NB4 (cell line): ENCODE results near the gene GPC1.

Experiments used
- DNase-seq: peaks from one replicate; pipeline ENCODE4 v3.0.0; 2010; ENCODE audit warnings: low read depth
- H3K4me3 ChIP-seq: one replicate; pipeline ENCODE4 v1.5.1; 2011; ENCODE audit warnings: mild to moderate bottlenecking, low read depth, low read length, moderate library complexity
- MYC ChIP-seq: IDR thresholded peaks from 2 replicates; pipeline ENCODE4 v1.6.1; 2011; ENCODE audit warnings: low read depth, low read length
- POLR2A ChIP-seq: IDR thresholded peaks from 2 replicates; pipeline ENCODE4 v1.6.1; 2011; ENCODE audit warnings: mild to moderate bottlenecking; ENCODE audit not compliant: insufficient read length; ENCODE audit errors: extremely low read depth
- TF ChIP-seq, protein P1 (sequence below): IDR thresholded peaks from one replicate; pipeline ENCODE4 v1.5.1; 2012; ENCODE audit warnings: low read depth, low read length
- TF ChIP-seq, protein P2 (sequence below): IDR thresholded peaks from 2 replicates; pipeline ENCODE4 v1.6.1; 2011; ENCODE audit warnings: low read depth, low read length

The GPC1 gene

DNA sequence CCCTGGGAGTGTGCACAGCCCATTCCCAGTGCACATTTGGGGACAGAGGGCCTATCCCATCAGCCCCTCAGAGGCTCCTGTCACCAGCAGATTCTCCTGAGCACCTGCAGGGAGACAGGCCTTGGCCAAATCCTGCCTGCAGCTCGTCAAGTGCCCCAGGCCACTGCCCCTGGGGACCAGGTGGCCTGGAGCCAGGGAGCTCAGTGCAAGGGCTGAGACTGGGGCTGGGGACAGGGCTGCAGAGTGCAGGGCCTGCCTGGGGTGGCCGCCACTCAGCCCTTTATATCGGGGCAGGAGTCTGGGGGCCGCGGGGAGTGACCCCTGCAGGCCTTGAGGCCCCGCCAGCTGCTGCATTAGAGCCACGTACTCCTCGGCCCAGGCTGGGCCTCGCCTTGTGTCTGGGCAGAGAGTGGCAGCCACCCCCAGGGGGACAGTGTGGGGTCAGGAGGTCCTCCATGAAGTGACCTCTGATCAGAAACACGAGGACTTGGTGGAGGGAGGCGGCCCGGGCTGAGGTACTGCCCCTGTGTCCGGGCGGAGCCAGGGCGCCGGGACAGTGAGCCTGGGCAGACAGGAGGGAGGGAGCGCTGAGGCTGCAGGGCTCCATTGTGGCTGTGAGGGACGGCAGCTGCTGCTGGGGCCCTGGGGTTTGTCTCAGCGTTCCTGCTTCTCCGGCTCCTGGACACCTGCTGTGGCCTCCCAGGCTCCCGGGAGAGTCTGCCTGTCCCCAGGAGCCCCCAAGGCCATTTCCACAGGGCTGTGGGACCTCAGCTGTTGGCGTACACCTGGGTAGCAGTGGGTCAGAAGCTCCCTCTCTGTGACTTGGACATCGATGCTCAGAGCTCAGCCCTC is 24.2 kb downstream of the GPC1 start:
- TF ChIP-seq MYC (no peak), POLR2A (no peak)
- TF ChIP-seq, protein P1, sequence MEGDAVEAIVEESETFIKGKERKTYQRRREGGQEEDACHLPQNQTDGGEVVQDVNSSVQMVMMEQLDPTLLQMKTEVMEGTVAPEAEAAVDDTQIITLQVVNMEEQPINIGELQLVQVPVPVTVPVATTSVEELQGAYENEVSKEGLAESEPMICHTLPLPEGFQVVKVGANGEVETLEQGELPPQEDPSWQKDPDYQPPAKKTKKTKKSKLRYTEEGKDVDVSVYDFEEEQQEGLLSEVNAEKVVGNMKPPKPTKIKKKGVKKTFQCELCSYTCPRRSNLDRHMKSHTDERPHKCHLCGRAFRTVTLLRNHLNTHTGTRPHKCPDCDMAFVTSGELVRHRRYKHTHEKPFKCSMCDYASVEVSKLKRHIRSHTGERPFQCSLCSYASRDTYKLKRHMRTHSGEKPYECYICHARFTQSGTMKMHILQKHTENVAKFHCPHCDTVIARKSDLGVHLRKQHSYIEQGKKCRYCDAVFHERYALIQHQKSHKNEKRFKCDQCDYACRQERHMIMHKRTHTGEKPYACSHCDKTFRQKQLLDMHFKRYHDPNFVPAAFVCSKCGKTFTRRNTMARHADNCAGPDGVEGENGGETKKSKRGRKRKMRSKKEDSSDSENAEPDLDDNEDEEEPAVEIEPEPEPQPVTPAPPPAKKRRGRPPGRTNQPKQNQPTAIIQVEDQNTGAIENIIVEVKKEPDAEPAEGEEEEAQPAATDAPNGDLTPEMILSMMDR = no peak
- TF ChIP-seq, protein P2, sequence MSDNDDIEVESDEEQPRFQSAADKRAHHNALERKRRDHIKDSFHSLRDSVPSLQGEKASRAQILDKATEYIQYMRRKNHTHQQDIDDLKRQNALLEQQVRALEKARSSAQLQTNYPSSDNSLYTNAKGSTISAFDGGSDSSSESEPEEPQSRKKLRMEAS = no peak
- no peak for DNase-seq
- no peak overlapping the region for H3K4me3 ChIP-seq

DNA sequence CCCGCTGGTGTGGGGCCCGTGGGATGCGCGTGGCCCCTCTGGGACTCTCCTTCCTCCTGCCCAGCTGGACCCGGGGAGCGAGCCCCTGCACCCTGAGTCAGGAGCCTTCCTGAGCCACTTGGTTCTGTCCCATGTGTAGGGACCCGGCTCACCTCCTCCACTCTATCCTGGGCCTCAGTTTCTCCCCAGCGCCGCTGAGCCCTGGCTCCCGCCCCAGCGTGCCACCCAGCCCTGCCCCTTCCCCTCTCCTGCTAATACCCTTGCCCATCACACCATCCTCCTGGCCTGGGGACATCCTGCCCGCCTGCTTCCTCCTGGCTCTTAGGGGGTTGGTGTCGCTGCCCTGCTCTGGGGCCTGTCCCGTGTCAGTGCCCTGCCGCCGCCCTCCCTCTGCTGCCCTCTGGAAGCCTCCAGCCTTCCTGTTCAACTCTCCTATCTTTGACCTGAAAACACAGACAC is 24.8 kb downstream of the GPC1 start:
- no peak for DNase-seq
- H3K4me3 ChIP-seq = no peak overlapping the region
- TF ChIP-seq MYC = no peak

DNA sequence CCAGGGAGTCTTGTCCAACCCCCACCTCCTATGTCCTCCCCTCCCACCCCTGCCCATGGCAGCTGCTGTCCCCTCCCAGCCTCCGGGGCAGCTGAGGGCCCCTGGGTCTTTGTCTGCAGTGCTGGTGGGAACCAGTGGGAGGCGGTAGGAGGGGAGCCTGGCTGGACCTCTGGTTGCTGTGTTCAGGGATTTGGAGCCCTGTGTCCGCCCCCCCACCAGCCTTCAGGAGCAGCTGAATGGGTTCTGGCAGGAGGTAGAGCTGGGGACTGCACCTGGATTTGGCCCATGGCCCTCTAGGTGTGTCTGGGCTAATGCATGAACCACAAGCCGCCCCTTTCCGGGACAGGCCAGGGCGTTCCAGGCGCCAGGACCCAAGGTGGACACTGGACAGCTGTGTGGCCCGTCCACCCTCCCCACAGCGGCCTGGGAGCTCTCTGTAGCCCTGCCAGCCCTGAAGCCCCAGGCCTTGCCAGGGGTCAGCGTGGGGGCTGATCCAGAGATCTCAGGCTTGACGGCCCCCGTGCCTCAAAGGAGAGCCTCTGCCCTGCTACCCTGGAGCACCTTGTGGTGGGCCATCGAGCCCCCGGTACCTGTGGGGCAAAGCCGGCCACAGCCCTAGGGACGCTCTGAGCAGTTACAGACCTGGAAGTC is 25.4 kb downstream of the GPC1 start:
- TF ChIP-seq, protein P1 = peak; percentile 33
- TF ChIP-seq POLR2A (no peak), MYC (no peak)
- TF ChIP-seq, protein P2 = no peak
- DNase-seq = no peak
- H3K4me3 ChIP-seq = no peak overlapping the region

DNA sequence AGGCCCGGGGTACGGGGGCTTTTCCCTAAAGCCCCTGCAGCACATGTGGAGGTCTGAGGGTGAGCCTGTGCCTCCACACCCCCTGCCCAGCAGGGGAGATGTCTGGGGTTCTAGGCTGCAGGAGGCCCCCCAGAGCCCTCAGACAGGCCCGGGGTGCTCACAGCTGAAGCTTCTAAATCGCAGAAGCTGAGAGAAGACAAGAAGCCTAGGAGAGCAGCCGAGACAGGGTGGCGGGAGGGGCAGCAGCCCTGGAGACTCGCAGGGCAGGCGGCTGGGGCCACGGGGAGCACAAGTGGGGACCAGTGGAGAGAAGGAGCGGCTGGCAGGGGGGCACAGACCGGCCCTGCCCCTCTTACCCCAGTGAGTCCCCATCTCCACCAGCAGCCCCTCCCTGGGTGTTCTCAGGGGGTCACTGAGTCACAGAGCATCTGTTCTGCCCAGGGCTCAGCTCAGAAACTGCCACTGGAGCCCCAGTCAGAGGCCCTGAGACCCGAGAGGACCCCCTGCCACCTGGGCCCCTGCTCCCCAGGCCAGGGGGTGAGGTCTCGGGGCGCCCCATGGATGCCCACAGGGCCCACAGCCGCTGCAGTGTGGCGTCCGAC is 26.1 kb downstream of the GPC1 start:
- TF ChIP-seq POLR2A (no peak), MYC (no peak)
- TF ChIP-seq, protein P1 = no peak
- TF ChIP-seq, protein P2 = no peak
- H3K4me3 ChIP-seq = no peak overlapping the region
- no peak for DNase-seq

DNA sequence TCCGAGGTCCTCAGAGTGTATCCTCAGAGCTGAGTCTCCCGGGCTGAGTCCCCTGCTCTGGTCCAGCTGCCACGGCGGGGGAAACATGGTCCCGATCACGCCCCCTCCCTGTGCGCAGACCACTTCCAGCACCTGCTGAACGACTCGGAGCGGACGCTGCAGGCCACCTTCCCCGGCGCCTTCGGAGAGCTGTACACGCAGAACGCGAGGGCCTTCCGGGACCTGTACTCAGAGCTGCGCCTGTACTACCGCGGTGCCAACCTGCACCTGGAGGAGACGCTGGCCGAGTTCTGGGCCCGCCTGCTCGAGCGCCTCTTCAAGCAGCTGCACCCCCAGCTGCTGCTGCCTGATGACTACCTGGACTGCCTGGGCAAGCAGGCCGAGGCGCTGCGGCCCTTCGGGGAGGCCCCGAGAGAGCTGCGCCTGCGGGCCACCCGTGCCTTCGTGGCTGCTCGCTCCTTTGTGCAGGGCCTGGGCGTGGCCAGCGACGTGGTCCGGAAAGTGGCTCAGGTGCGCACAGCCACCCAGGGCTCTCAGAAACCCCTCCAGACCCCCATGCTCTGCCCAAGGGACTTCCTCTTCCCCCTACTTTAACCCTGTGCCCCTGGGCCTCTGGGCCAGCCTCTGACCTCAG is 26.7 kb downstream of the GPC1 start:
- TF ChIP-seq MYC (no peak), POLR2A (no peak)
- TF ChIP-seq, protein P1 = no peak
- TF ChIP-seq, protein P2 = no peak
- no peak for DNase-seq
- no peak overlapping the region for H3K4me3 ChIP-seq
